HG03139 (cell line): ENCODE data around the gene KDM3A.
"Not testable (repeated sequence)": the region's sequence is repeated elsewhere in the genome, so short reads cannot be mapped to it uniquely, and the experiment has no call there.

Source experiments
- ATAC-seq: cut with Tn5 transposase; IDR thresholded peaks from one replicate; pipeline ENCODE4 v1.9.1; 2021; ENCODE audit not compliant: unreplicated experiment

Gene KDM3A

DNA sequence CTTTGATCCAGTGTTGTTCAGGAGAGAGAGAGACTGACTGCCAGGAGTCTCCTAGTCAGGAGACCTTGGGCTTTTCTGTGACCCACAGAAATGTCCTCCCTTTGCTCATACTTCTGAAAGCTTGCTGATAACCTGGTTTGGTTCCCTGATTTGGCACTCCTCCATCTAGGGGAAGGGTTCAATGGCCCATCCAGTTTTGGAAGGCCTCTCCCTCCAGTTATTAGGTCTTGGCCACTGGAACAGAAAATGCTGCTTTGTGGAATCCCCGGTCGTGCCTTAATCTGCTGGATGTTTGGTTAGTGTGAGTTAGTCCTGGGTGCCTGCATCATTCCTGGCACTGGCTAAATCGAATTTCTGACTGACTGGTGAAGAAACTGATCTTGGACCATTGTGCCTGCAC is 35.7 kb downstream of the KDM3A start:
- no peak for ATAC-seq

DNA sequence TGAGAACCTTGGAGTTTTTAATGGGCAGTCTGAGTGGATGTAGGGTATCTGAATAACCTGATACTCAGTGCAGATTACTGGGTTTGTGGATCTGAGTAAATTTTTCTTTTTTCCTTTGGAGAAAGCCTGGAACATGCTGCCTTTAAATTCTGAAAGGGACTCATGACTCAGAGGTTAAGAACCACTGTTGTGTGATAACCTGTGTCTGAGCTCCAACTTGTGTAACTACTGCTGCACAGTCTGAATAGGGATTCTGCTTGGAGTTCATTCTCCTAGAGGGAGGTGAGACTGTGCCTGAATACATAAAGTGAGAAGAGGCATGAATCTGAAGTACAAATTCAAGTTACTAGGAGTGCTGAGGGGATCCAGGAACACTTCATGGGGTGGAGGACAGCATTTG is 36.2 kb downstream of the KDM3A start:
- no peak for ATAC-seq

DNA sequence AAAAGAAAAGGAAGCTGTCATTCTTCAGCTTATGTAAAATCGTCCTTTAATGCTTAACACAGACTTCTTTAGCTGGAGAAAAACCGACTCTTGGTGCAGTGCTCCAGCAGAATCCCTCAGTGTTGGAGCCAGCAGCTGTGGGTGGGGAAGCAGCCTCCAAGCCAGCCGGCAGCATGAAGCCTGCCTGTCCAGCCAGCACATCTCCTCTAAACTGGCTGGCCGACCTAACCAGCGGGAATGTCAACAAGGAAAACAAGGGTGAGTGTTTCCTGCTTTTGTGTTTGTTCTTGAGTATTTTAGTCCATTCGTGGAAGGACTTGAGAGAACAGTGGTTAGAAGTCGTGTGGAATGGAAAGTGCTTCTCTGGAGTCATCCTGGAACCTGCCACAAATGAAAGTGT is 38.9 kb downstream of the KDM3A start:
- ATAC-seq = no peak

DNA sequence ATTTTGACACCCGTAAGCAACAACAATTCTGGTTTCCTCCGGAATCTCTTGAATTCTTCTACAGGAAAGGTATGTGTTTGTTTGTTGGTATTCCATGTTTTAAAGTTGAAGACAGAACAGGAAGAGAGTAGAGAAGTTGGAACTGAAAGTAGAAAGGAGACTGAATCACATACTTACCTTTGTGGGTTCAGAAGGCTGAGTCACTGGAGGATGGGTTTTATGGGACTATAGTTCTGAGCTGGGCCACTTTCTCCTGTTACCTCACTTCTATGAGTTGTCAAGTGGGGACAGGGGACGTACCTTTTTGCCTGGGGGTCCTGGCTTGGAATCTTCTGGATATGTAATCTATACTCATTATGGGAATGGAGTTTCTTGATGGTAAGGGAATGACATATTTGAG is 40.9 kb downstream of the KDM3A start:
- no peak for ATAC-seq

DNA sequence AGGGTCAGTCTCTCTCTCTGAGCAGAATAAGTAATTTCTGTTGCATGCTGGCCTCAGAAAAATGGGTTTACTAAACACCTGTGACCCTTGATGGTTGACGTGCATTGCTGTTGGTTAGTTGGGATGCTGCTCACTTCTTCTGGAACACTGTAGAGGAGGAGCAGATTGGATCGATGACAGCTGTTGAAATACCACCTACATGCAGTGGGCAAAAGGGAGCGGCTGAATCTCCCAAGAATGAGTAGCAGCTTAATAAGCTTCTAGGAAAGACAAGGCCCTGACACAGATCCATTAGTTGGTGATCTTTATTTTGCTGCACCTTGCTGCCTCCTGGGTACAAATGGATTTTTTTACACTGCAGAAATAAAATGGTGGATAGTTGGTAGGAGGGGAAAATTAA is 43.2 kb downstream of the KDM3A start:
- no peak for ATAC-seq

DNA sequence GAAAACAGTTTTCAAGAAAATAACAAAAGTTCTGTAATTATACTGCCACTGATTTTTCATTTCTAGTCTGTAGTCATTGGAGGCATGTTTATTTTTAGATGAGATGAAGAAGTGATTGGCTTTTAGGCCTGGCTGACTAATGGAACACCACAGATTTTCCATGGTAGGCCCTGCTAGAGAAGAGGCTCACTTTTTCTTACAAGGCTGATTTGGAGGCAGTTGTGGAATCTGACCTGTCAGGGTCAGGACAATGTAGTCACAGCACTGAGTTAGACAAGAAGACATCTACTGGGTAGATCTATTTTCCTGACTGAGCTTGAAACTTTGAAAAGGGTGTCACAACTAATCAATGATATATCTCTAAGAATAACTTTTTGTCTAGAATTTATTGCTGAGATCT is 43.9 kb downstream of the KDM3A start:
- no peak for ATAC-seq

DNA sequence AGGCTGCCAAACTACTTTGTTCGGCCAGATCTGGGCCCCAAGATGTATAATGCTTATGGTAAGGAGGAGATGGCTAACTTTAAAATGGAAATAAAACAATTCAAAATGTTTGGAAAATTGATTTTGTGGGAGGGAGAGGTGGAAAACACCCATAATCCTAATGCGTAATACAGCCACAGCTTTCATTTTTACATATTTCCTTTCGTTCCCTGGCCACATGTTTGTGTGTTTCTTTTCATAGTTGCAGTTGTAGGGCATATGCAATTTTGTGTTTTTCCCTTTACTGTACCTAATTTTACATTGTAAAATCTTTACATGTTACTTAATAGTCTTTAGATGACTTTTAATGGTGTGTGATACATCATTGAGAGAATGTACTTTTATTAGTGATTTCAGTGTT is 44.6 kb downstream of the KDM3A start:
- ATAC-seq = no peak

DNA sequence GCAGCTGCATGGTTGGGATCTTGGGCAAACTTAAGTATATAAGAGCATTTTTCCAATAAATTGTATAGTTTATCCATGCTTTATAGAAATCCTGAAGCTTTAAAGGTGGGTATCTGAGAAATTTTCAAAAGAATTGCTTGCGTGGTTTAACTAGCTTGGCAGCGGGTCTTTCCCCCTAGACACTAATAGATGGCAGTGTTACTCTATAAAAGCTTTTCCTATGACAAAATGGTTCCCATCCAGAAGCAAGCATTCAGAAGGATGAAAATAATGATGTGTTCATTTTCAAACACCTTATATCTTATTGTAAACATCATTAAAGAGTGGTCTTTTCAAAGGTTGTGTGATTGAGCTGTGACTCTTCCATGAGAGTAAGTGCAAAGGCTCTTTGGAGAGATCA is 45.9 kb downstream of the KDM3A start:
- ATAC-seq = no peak

DNA sequence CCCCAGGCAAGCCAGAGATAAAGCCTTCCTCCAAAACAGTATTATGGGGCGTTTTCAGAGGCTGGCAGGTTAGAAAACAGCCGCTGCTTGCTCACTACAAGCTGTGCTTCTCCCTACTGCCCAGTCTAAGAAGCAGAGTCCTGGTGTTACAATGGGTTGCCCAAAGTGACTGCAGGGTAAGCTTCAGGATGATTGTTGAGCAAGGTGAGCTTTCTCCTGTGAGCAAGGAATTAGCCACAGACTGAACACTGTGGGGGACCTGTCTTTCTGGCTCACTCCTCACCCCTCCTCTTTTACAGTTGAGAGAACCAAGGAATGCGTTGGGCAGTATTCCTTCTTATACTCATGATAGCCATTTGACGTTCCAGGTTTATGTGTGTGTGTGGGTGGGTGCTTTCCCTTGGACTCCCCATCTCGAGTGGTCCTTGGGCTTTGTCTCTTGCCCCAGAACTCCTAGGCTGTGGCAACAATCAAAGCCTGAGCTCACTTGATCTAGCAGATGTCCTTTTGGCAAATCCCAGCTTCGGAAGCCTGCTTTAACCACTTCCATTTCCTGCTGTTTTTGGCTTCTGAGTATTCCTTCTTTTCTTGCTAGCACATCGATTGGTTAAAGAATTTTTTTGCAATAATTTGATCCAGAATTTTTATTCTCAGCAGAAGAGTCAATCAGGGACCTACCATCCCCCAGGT is 47.5 kb downstream of the KDM3A start:
- no peak for ATAC-seq

DNA sequence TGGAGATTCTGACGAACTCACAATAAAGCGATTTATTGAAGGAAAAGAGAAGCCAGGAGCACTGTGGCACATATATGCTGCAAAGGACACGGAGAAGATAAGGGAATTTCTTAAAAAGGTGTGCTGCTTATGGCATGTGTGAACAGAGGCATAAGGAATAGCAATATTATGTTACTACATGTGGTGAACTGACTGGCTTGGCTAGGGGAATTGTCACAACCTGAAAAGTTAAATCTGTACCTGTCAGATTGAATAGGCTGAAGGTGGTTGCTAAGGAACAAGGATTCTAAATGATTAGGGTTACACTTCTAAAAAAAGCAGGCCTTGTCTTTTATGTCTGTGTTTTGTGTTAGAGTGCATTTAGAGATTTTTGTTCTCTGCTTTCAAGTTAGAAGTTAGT is 48.4 kb downstream of the KDM3A start:
- ATAC-seq = no peak

DNA sequence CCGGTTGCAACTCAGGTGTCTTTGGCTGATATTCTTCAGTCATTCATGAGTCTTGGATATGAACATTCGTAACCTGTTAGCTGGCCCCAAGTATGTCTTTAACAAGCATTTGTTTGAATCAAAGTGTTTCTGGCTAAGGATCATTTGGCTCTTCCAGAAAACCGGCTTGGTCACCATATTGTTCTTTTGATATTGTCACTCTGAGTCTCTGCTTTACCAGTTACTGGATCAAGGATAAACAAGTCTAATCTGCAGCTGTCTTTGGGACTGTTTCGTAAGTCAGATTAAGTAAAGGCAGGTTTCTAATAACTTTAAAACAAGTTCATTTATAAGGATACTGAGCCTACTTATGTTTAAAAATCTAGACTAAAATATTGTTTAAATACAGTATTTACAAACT is 49.1 kb downstream of the KDM3A start:
- ATAC-seq = no peak

DNA sequence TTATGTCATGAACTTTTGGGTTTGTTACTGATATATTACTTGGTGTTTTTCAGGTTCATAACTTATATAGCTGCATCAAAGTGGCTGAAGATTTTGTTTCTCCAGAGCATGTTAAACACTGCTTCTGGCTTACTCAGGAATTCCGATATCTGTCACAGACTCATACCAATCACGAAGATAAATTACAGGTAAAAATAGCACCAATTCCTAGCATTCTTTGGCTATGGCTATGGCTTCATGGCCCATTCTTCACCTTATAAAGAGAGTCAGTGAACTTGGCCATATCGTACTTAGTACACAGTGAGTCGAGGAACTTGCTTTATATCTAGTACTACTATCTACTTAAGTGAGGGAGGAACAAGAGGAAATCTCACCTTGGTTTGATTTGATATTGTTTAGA is 49.9 kb downstream of the KDM3A start:
- ATAC-seq = no peak

DNA sequence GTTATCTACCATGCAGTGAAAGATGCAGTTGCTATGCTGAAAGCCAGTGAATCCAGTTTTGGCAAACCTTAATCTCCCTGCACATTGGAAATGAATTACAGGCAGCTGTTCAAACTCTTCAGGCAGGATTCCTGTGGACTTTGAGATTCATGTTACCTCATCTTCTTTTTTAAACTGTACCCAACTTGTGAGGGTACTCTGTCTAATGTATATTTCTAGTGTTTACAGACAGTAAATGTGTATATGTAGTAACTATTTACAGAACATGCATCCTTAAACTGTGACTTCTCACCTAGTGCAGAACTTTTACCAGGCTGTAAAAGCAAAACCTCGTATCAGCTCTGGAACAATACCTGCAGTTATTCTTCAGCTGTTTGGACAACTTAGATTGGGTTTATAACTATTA is 50.9 kb downstream of the KDM3A start:
- ATAC-seq = no peak

DNA sequence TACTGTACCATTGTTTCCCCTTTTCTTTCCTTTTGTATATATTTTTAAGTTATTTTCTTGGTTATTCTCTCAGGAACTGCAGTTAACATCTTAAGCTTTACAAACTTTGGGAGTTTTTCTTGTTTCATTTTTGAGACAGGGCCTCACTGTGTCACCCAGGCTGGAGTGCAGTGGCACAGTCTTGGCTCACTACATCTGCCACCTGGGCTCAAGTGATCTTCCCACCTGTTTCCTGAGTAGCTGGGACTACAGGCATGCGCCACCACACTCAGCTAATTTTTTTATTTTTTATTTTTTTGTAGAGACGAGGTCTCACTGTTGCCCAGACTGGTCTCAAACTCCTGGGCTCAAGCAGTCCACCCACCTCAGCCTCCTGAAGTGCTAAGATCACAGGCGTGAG is 55.2 kb downstream of the KDM3A start:
- not testable (repeated sequence) for ATAC-seq

DNA sequence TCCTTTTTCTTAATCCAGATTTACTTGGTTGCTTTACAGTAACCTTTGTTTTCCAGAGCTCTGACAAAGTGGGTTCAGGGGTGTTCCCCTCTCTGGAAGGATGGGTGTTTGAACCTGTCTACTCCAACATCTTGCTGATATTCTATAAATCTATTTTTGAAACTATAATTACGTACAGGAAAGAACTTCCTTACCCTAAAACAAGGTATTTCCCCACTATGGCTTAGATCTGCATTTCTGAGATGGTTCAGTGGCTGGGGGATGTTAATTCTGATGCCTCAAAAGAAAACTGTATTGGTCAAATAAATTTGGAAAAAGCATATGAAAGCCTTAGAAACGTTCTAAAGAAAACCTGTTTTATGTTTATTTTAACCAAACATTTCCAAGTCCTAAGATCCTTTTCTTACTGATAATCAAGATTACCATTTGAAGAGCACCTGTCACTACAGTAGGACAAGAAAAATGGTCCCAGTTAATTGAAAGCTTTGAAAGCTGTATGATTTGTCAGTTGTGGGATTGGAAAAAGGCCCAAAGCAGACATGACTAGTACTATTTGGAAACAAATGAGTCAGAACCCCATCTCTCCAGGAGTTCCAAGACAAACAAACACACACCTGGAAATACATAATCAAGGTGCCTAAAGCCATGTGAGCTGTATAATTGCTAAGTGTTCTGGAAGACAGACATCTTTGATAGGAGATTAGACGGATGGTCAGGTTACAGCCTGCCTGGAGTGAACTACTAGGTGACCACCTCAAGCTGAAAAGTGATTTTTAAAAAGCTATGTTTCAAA is 57.5 kb downstream of the KDM3A start:
- no peak for ATAC-seq

DNA sequence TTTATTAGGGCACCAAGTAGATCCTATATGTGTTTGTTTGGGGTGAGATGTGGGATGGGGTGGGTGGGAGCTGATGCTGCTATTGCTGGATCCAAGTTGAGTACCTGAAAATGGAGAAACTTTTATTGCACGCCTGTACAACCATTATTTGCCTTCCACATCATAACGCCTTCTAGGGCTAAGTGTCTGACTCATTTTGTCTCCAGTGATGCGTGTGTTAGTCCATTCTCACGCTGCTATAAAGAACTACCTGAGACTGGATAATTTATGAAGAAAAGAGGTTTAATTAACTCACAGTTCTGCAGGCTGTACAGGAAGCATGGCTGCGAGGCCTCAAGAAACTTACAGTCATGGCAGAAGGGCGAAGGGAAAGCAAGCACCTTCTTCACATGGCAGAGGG is 58.2 kb downstream of the KDM3A start:
- no peak for ATAC-seq

DNA sequence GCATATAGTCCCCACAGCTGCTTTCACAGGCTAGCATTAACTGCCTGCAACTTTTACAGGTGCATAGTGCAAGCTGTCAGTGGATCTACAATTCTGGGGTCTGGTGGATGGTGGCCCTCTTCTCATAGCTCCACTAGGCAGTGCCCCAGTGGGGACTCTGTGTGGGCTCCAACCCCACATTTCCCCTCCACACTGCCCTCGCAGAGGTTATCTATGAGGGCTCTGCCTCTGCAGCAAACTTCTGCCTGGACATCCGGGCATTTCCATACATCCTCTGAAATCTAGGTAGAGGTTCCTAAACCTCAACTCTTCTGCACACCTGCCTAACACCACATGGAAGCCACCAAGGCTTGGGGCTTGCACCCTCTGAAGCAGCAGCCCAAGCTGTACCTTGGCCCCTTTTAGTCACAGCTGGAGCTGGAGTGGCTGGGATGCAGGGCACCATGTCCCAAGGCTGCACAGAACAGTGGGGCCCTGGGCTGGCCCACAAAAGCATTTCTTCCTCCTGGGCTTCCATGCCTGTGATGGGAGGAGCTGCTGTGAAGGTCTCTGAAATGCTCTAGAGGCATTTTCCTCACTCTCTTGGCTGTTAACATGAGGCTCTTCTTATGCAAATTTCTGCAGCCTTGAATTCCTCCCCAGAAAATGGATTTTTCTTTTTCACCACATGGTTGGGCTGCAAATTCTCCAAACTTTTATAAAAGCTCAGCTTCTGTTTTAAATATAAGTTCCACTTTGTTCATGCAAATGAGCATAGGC is 59.3 kb downstream of the KDM3A start:
- no peak for ATAC-seq

DNA sequence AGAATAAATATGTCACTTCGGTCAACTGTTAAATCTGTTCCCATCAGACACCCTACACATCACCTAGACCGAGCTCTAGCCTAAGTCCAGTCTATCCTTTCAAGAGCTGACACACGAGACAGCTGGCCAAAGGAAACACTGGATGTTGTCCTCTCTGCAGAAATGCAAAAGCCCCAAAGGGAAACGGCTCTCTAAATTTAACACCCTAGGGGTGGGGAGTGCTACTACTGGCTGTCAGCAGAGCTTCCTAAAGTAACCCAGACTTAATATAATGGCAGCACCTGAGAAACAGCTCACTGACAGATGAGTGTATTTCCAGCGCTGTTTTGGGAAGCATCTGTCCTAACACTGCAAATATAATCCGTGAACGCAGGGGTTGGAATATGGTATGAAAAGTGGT is 66.4 kb downstream of the KDM3A start:
- no peak for ATAC-seq

DNA sequence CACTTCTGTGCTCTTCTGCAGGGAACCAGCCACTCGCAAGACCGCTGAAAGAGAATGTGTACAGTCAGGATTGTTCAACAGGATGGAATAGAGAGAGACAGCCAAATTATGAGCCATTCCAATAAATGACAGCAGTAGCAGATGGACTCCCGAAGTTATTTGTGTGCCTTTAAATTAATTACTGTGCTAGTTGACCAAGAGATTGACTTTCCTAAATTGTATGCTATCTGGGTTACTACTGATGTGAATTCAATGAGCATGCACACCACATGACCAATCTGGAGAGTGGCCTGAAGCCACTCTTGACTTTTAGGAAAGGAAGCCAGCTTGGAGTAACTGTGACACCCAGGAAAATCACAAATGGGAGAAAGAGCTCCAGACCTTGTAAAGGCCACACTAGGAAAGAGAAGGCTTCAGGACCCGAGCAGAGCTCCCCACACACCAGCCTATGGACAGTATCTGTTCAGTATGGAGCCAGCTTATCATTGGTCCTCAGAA is 69.3 kb downstream of the KDM3A start:
- ATAC-seq = no peak

DNA sequence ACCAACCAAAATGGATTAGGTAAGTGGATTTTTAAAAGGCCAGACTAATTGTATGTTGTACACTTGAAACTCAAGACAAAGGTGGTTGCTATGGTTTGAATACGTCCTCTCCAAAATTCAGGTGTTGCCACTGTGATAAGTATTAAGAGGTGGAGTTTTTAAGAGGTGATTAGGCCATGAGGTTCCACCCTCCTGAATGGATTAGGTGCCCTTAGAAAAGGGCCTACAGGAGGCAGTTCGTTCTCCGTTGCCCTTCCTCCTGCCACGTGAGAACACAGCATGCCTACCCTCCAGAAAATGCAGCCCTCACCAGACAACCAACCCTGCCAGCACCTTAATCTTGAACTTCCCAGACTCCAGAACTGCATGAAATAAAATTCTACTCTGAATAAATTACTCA is 70.9 kb downstream of the KDM3A start:
- no peak for ATAC-seq

DNA sequence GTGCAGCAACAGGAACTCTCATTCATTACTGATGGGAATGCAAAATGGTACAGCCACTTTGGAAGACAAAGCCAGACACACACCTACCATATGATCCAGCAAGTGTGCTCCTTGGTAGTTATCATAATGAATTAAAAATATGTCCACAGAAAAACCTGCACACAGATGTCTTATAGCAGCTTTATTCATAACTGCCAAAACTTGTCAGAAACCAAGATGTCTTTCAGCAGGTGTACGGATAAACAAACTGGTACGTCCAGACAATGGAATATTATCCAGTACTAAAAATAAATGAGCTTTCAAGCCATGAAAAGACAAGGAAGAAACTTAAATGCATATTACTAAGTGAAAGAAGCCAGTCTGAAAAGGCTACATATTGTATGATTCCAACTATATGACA is 71.7 kb downstream of the KDM3A start:
- ATAC-seq = no peak
